Activated CD4-positive, alpha-beta T cell treated with anti-CD3 and anti-CD28 coated beads for 36 hours (primary cell): Measurements from ENCODE around the gene ZDHHC3. TPM values are rescaled to one million over a fixed set of nuclear protein-coding genes. Genes with fewer than 3 reads are reported as not detected.
A peak's percentile ranks its signal among the peaks of the same experiment; 100 is the strongest.

Experiments
- ATAC-seq: fragments of 200-7000 bp; cut with Tn5 transposase; one replicate; pipeline ENCODE4 v1.10.0; 2021; ENCODE audit warnings: mild to moderate bottlenecking, moderate library complexity
- CTCF ChIA-PET: fragments of 350-600 bp; sonication (Branson Sonifier 250); formaldehyde crosslinking; loops from one replicate; lab custom pipeline; 2021; ENCODE audit warnings: antibody characterized with exemption; lab: Charles Lee
- POLR2A ChIA-PET: fragments of 350-600 bp; sonication (Branson Sonifier 250); formaldehyde crosslinking; loops from one replicate; lab custom pipeline; 2021; ENCODE audit warnings: antibody characterized with exemption, inconsistent platforms; lab: Charles Lee
- DNase-seq: peaks from one replicate; pipeline ENCODE4 v3.0.0-alpha.2; 2020
- H3K27ac Mint-ChIP-seq: one replicate; pipeline ENCODE4 v1.8.0; 2021; ENCODE audit warnings: mixed read lengths
- H3K27me3 Mint-ChIP-seq: one replicate; pipeline ENCODE4 v1.8.0; 2021; ENCODE audit warnings: mixed read lengths
- H3K36me3 Mint-ChIP-seq: one replicate; pipeline ENCODE4 v1.8.0; 2021; ENCODE audit warnings: low read depth, mixed read lengths
- H3K4me1 Mint-ChIP-seq: one replicate; pipeline ENCODE4 v1.8.0; 2021; ENCODE audit warnings: mixed read lengths
- H3K4me3 Mint-ChIP-seq: one replicate; pipeline ENCODE4 v1.8.0; 2021; ENCODE audit warnings: mild to moderate bottlenecking, moderate library complexity, mixed read lengths
- H3K9me3 Mint-ChIP-seq: one replicate; pipeline ENCODE4 v1.8.0; 2021; ENCODE audit warnings: low read depth, mixed read lengths
- intact Hi-C, 2 experiments: fragments of 100-400 bp; cut with DNase I in 1 of 2; cut with micrococcal nuclease in 1 of 2; formaldehyde crosslinking; loops; one replicate each; pipeline versions ENCODE4 v1.14.2 to v1.15.1; 2022 to 2024; cut with DNase I, micrococcal nuclease
- total RNA-seq, 2 experiments: library from RNA; stranded (reverse); gene quantifications; one replicate each; pipeline ENCODE4 v1.2.3, GENCODE V29; 2021

ZDHHC3 gene, protein sequence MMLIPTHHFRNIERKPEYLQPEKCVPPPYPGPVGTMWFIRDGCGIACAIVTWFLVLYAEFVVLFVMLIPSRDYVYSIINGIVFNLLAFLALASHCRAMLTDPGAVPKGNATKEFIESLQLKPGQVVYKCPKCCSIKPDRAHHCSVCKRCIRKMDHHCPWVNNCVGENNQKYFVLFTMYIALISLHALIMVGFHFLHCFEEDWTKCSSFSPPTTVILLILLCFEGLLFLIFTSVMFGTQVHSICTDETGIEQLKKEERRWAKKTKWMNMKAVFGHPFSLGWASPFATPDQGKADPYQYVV
- total RNA-seq: 10 to 100 TPM; 31.9 to 32.9 TPM

- intact Hi-C loops: loop anchor here (1.0 to 5.0 kb wide), 10 partner anchors 115 to 1354 kb away; partner anchors contain the start of genes KIAA1143 (in 2 of the 2), KIF15 (in 2 of the 2), TCAIM (in 2 of the 2) and ANO10 (in 1 of the 2)
- Mint-ChIP-seq H3K4me1 (peaks cover 54% of the 10 kb centered on the region), H3K4me3 (peak within 1 kb of the TSS; percentile 92), H3K27me3 (no peaks in the 10 kb centered on the region), H3K36me3 (peaks cover 20% of the 10 kb centered on the region), H3K27ac (peak within 1 kb of the TSS; percentile 96), H3K9me3 (no peaks in the 10 kb centered on the region)
- ATAC-seq (peak; percentile 89), DNase-seq (peak; percentile 92)
- ChIA-PET POLR2A (interaction anchor here (0.5 to 1.2 kb wide), 6 partner anchors 12 to 618 kb away, joined by 3 to 6 read pairs (median 4); partner anchors contain the start of genes KIAA1143, KIF15 and LIMD1), CTCF (interaction anchor here (0.5 to 4.7 kb wide), 6 partner anchors 9 to 486 kb away, joined by 3 to 34 read pairs (median 4); no protein-coding TSS in a partner anchor)
Measured at GRCh38 chr3:44976002-44976815, at the start of gene ZDHHC3, which contains the start of gene EXOSC7. ZDHHC3 (minus strand) TSS chr3:44976174; CDS start chr3:44959436, 16,738 bp downstream. EXOSC7 (plus strand) TSS chr3:44976244; CDS start chr3:44976278, 34 bp downstream.

- Mint-ChIP-seq H3K4me3 (no peak overlapping the region), H3K36me3 (no peaks in the 10 kb centered on the region), H3K4me1 (peaks cover 13% of the 10 kb centered on the region), H3K27ac (no peak overlapping the region), H3K9me3 (no peaks in the 10 kb centered on the region), H3K27me3 (no peaks in the 10 kb centered on the region)
- POLR2A ChIA-PET: no interaction called here
- no peak for ATAC-seq
- DNase-seq: no peak
- CTCF ChIA-PET: no interaction called here
- intact Hi-C loops: no loop called here
Measured at GRCh38 chr3:45024542-45025255, 48.7 kb upstream of the ZDHHC3 start.

GRCh38 chr3:45023675-45024074, 47.7 kb upstream of the ZDHHC3 start:
- peaks cover 13% of the 10 kb centered on the region for H3K4me1 Mint-ChIP-seq
- no peak overlapping the region for H3K27ac Mint-ChIP-seq
- DNase-seq (no peak), ATAC-seq (no peak)
- H3K9me3 Mint-ChIP-seq: no peaks in the 10 kb centered on the region
- CTCF ChIA-PET: no interaction called here
- intact Hi-C loops: no loop called here
- H3K36me3 Mint-ChIP-seq: no peaks in the 10 kb centered on the region
- no peaks in the 10 kb centered on the region for H3K27me3 Mint-ChIP-seq
- POLR2A ChIA-PET: interaction anchor here (0.6 kb wide), 1 partner anchor 589 kb away, joined by 7 read pairs; no protein-coding TSS in a partner anchor
- H3K4me3 Mint-ChIP-seq: no peak overlapping the region

GRCh38 chr3:45021524-45022297, 45.7 kb upstream of the ZDHHC3 start:
- CTCF ChIA-PET: no interaction called here
- no peaks in the 10 kb centered on the region for H3K9me3 Mint-ChIP-seq
- H3K27ac Mint-ChIP-seq: no peak overlapping the region

GRCh38 chr3:45020534-45020933, 44.6 kb upstream of the ZDHHC3 start:
- H3K27ac Mint-ChIP-seq: no peak overlapping the region
- no peaks in the 10 kb centered on the region for H3K36me3 Mint-ChIP-seq
- ChIA-PET POLR2A (no interaction called here), CTCF (interaction anchor here (0.6 to 1.2 kb wide), 2 partner anchors 17 to 312 kb away, joined by 3 read pairs; no protein-coding TSS in a partner anchor)
- intact Hi-C loops: no loop called here
- H3K4me1 Mint-ChIP-seq: peaks cover 13% of the 10 kb centered on the region
- H3K9me3 Mint-ChIP-seq: no peaks in the 10 kb centered on the region
- H3K27me3 Mint-ChIP-seq: no peaks in the 10 kb centered on the region
- no peak for DNase-seq
- peak; percentile 60 for ATAC-seq
- H3K4me3 Mint-ChIP-seq: no peak overlapping the region

More at GRCh38 chr3:45021524-45022297, 45.7 kb upstream of the ZDHHC3 start:
- DNase-seq (no peak), ATAC-seq (no peak)
- no peaks in the 10 kb centered on the region for H3K36me3 Mint-ChIP-seq
- peaks cover 13% of the 10 kb centered on the region for H3K4me1 Mint-ChIP-seq
- no peak overlapping the region for H3K4me3 Mint-ChIP-seq
- POLR2A ChIA-PET: interaction anchor here (0.6 kb wide), 1 partner anchor 369 kb away, joined by 3 read pairs; no protein-coding TSS in a partner anchor
- H3K27me3 Mint-ChIP-seq: no peaks in the 10 kb centered on the region
- intact Hi-C loops: no loop called here

DNA sequence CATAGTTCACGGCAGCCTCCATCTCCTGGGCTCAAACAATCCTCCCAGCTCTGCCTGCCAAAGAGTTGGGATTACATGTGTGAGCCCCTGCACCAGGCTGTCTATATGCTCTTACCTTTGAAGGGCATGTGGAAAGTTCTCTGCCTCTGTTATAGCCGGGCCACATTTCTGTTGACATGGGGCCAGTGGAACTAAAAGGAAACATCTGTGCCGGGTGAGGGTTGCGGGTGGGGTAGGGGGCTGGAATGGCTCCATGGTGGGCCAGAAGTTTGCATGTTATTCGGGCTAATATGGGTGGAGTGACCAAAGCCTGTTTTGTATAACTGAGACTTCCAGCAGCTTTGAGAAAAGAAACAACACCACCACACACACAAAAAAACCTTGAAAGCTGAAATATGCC, 41.8 kb upstream of the ZDHHC3 start:
- ChIA-PET CTCF (no interaction called here), POLR2A (no interaction called here)
- Mint-ChIP-seq H3K27me3 (no peaks in the 10 kb centered on the region), H3K9me3 (no peaks in the 10 kb centered on the region), H3K4me3 (no peak overlapping the region), H3K4me1 (peaks cover 13% of the 10 kb centered on the region), H3K27ac (no peak overlapping the region), H3K36me3 (peaks cover 5% of the 10 kb centered on the region)
- ATAC-seq (no peak), DNase-seq (no peak)
- intact Hi-C loops: no loop called here

DNA sequence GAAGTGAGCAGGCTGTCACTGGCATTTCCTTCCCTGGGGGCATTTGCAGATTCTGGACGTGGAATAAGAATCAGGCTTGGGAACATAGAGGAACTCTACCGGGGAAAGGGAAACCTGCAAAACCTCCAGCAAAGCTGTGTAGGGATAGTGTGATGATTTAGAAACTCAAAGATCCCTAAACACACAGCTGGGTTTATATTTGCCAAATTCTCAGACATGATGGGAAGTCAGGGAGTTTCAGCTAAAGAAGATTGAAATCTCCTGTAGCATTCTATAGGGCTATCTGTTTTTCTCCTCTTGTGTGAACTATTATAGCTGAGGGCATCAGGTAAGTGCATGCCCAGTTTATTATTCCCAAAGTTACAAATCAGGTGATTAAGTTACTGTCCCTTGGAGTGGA, 40.9 kb upstream of the ZDHHC3 start:
- intact Hi-C loops: no loop called here
- peaks cover 13% of the 10 kb centered on the region for H3K4me1 Mint-ChIP-seq
- ATAC-seq (no peak), DNase-seq (no peak)
- no peaks in the 10 kb centered on the region for H3K27me3 Mint-ChIP-seq
- POLR2A ChIA-PET: no interaction called here
- no peaks in the 10 kb centered on the region for H3K9me3 Mint-ChIP-seq
- H3K4me3 Mint-ChIP-seq: no peak overlapping the region
- H3K27ac Mint-ChIP-seq: no peak overlapping the region
- CTCF ChIA-PET: interaction anchor here (1.3 kb wide), 1 partner anchor 9 kb away, joined by 3 read pairs; the partner anchor contains the start of gene CLEC3B
- peaks cover 12% of the 10 kb centered on the region for H3K36me3 Mint-ChIP-seq

DNA sequence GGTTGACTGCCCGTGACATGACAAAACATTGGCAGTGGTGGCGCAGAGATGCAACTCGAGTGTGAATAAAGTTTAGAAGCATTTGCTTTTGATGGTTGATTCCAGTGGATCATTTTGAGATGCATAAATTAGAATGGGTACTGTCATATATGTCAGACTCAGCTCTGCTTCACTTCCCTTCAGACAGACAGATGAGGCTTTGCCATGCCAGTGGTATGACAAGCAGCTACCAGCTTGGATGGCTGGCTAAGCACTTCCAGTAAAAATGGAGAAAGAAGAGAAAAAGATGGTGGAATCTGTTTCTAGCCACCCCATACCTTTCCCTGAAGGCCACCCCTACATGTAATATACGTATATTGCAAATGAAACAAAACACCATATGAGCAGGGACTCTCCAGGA, 36.6 kb upstream of the ZDHHC3 start:
- Mint-ChIP-seq H3K36me3 (peaks cover 30% of the 10 kb centered on the region), H3K4me3 (no peak overlapping the region), H3K4me1 (peaks cover 2% of the 10 kb centered on the region), H3K27ac (no peak overlapping the region), H3K27me3 (no peaks in the 10 kb centered on the region), H3K9me3 (no peaks in the 10 kb centered on the region)
- no peak for ATAC-seq
- no peak for DNase-seq
- intact Hi-C loops: no loop called here
- POLR2A ChIA-PET: no interaction called here
- CTCF ChIA-PET: no interaction called here

GRCh38 chr3:45011756-45012508, 36.0 kb upstream of the ZDHHC3 start:
- no peak for ATAC-seq
- ChIA-PET POLR2A (no interaction called here), CTCF (no interaction called here)
- no peak overlapping the region for H3K4me3 Mint-ChIP-seq
- DNase-seq: no peak
- no peak overlapping the region for H3K27ac Mint-ChIP-seq
- H3K27me3 Mint-ChIP-seq: no peaks in the 10 kb centered on the region
- no peaks in the 10 kb centered on the region for H3K9me3 Mint-ChIP-seq
- peaks cover 36% of the 10 kb centered on the region for H3K36me3 Mint-ChIP-seq
- H3K4me1 Mint-ChIP-seq: peaks cover 6% of the 10 kb centered on the region
- intact Hi-C loops: no loop called here

DNA sequence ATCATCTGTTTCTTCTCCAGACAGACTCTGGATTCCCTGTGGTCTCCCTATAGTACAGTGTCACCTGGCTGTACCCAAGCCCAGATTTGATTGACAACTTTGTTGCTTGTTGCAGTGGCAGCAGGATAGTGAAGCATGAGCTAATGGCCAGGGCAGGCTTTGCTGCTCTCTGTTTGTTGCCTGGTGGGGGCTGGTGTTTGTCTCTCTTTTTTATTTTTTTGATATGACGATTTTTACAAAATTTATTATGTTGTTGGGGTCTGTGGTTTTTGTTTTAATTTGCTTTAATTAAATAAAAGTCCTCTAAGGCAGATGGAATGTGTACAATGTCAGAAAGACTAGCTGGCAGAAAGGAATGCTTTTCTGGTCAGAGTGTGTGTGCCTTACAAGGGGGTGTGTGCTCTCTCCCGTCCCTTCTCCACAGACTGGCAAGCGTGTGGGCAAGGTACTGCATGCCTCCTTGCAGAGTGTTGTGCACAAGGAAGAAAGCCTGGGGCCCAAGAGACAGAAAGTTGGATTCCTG, 34.9 kb upstream of the ZDHHC3 start:
- Mint-ChIP-seq H3K27me3 (no peaks in the 10 kb centered on the region), H3K27ac (no peak overlapping the region), H3K4me3 (no peak overlapping the region), H3K9me3 (no peaks in the 10 kb centered on the region), H3K36me3 (peaks cover 38% of the 10 kb centered on the region), H3K4me1 (peaks cover 8% of the 10 kb centered on the region)
- ChIA-PET POLR2A (no interaction called here), CTCF (no interaction called here)
- ATAC-seq: no peak
- DNase-seq: no peak
- intact Hi-C loops: no loop called here
